LNCaP clone FGC (cell line): Measurements from ENCODE around the gene FSD2.
"Not testable (repeated sequence)": the region's sequence is repeated elsewhere in the genome, so short reads cannot be mapped to it uniquely, and the experiment has no call there.

Experiments used
- DNase-seq: peaks from one replicate; pipeline ENCODE4 v3.0.0-alpha.2; 2011; ENCODE audit warnings: low read depth
- H3K4me3 ChIP-seq: 2 replicates; pipeline ENCODE4 v1.5.1; 2011; ENCODE audit warnings: mild to moderate bottlenecking, low read depth, low read length, control low read depth
- TF ChIP-seq, protein P1 (sequence below): IDR thresholded peaks from 2 replicates; pipeline ENCODE4 v1.5.1; 2012; ENCODE audit warnings: mild to moderate bottlenecking; ENCODE audit not compliant: control insufficient read depth, insufficient read depth; ENCODE audit errors: extremely low read depth

The FSD2 gene

DNA sequence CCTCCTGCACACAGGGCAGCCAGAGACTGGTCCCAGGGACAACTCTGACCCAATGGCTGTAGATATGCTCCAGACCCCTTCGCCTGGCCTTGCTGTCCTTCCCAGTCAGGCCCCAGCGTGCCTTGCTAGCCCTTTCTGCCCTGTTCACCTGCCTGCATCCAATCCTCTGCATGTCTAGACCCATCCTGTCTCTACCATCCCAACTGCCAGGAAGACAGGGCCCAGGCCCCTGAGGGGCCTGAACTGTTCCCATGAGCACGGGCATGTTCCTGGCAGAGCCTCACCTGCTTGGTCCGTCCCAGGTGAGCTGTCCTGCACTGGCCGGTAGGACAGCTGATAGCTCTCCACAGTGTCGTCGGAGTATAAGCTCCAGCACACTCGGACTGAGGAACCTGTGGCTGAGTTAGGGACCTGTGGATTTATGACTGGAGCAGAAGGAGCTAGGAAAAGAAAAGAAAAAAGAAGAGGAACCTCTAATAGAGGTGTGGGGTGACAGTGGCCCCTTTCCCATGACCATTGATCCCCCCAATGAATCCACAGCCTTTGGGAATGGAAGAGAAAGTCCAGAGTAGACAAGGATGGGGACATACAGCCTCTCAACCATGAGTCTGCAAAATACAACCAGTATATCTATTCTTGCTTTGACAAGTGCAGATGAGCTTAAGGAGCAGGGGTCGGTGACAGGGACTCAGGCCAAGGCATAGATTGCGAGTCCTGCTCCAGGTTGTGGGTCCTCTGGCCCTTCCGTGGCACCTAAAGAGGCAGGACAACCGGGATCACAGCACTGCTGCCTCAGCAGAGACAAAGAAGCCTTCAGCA is 33.9 kb downstream of the FSD2 start:
- TF ChIP-seq, protein P1, sequence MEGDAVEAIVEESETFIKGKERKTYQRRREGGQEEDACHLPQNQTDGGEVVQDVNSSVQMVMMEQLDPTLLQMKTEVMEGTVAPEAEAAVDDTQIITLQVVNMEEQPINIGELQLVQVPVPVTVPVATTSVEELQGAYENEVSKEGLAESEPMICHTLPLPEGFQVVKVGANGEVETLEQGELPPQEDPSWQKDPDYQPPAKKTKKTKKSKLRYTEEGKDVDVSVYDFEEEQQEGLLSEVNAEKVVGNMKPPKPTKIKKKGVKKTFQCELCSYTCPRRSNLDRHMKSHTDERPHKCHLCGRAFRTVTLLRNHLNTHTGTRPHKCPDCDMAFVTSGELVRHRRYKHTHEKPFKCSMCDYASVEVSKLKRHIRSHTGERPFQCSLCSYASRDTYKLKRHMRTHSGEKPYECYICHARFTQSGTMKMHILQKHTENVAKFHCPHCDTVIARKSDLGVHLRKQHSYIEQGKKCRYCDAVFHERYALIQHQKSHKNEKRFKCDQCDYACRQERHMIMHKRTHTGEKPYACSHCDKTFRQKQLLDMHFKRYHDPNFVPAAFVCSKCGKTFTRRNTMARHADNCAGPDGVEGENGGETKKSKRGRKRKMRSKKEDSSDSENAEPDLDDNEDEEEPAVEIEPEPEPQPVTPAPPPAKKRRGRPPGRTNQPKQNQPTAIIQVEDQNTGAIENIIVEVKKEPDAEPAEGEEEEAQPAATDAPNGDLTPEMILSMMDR: no peak
- no peak for DNase-seq
- H3K4me3 ChIP-seq: no peak overlapping the region

DNA sequence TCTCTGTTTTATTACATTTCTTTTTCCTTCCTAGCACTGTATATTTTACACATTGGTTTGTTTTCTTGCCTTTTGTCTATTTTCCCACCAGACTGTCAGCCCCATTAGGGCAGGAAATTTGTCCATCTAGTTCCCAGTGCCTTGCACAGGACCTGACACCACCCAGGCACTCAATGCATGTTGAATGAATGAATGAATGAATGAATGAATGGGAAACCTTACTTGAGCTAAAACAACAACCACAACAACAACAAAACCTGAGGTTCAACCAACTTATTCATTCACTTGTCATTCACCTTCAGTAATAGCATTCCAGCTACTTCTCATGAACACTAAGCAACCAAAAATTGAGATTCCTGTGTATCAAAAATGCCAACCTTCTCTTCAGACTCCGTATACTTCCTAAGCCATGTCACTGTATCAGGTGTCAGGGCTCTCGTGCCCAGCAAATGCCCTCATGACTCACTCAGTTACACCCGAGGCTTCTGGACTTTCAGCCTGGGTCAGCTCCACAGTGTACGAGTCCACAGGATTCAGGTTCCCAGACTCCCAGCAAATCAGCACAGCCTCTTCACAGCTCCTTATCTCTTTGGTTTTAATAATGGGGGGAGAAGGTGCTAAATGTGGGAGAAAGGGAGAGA is 37.3 kb downstream of the FSD2 start:
- no peak overlapping the region for H3K4me3 ChIP-seq
- no peak for DNase-seq
- TF ChIP-seq, protein P1: no peak

DNA sequence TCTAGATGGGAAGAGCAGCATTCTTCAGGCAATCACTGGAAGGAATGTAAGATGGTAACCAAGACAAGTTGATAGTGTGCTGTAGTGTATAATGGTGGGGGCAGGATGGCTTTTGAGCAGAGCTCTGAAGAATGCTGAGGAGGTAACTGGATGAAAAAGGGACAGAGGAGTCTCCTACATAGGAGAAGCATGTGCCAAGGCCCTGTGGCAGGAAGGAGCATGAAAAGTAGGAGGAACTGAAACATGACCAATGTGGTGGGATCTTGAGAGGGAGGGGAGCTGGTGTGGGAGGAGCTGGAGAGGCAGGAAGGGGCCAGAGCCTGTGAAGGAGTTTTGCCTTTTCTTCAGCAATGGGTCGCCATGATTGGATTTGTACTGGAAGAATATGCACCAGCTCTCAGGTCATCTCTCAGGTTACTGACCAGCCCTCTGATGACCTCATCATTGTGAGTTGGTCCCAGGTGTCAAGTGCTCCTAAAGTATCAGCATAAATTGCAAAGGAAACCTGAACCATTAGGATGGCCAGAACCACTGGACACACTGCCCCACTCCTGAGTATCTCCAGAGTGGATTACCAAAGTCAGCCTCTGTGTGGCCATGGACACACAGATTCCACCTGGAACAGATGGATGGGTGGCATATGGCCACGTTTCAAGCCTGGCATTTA is 38.6 kb downstream of the FSD2 start:
- TF ChIP-seq, protein P1: no peak
- no peak for DNase-seq
- no peak overlapping the region for H3K4me3 ChIP-seq

DNA sequence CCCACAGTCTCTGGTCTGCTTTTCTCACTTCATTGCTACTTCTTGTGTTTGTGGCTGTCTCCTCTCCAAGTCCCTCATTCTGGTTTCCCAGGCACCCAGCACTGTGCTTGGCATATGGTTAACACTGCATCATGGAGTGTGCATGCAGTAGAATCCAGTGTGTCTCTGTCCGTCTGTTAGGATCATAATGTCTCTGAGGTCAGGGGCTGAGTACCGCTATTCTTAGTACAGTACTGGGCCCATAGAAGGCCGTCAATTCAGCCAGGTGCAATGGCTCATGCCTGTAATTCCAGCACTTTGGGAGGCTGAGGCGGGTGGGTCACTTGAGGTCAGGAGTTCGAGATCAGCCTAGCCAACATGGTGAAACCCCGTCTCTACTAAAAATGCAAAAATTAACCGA is 39.7 kb downstream of the FSD2 start:
- DNase-seq, H3K4me3 ChIP-seq: not testable (repeated sequence)

DNA sequence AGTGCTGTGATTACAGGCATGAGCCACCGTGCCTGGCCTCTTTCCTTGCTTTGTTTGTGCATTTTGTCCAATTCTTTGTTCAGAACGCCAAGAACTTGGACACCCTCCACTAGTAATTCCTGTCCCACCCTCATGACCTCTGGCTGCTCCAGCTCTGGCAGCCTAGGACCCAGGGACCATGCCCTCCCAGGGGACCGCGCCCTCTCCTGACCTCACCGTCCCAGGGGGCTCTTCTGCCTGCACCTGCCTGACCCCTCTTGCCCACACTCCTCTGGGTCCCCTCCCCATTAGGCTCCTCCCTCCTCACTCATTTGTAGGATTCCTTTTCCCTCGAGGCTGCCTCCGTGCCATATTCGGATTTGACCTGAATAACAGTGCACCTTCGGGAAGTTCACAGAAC is 41.1 kb downstream of the FSD2 start:
- TF ChIP-seq, protein P1: no peak
- DNase-seq: no peak
- no peak overlapping the region for H3K4me3 ChIP-seq

DNA sequence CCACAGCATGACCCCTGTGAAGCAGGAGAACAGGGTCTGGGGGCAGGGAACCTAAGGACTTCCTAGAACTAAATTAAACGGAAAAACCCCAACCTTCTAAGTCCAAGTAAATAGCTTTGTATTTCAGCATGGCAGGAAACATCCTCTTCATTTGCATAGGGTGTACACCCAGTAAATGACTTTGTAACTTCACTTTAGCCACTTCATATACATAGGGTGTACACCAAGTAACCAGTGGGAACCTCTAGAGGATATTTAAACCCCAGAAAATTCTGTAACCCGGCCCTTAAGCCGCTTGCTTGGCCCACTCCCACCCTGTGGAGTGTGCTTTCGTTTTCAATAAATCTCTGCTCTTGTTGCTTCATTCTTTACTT is 41.8 kb downstream of the FSD2 start:
- DNase-seq: no peak
- H3K4me3 ChIP-seq: no peak overlapping the region
- TF ChIP-seq, protein P1: no peak

DNA sequence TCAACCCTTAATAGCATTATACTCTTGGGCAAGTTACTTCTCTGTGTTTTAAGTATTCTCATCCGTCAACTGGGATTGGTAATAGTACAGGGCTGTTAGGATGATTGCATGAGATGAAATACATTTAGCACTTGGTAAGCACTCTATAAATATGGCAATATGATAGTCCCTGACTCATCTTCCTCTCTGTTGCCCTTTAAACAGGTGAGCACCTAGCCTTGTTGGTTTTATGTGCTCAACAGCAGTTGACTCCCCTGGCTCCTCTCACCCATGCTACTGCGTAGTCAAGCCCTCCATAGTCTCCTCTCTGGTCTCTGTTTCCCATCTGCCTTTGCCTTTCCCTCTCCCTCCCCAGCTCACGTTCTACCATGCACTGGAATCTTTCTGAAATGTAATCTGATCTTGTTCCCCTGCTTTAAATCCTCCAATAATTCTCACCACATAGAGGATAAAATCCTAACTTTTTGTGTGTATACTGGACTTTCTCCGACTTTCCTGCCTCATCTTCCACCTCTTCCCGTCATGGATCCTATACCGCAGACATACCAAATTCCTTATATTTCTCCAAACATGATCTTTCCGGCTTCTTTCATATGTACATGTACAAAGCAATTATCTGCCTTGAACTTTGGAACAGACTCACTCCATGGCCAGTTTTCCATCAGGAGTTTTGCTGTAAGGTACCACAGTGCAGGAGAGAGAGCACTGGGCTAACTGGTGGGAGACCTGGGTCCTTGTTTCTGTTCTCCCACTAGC is 42.3 kb downstream of the FSD2 start:
- DNase-seq: no peak
- no peak overlapping the region for H3K4me3 ChIP-seq
- TF ChIP-seq, protein P1: no peak
